ENCODE data around the gene OTOP2. TPM values are rescaled to one million over a fixed set of nuclear protein-coding genes. Genes with fewer than 3 reads are reported as not detected.

Gene OTOP2
- total RNA-seq: not detected in 2 replicates

GRCh38 chr17:74924250-74924948 is at the start of gene OTOP2:
OTOP2 (plus strand) TSS chr17:74924273; CDS start chr17:74924633, 360 bp downstream.

GRCh38 chr17:74892974-74893911 is 30.8 kb upstream of the OTOP2 start, which contains the start of gene FADS6:
FADS6 (minus strand) TSS chr17:74893633; CDS start chr17:74893595, 38 bp downstream.

GRCh38 chr17:74922694-74923537 is 1.2 kb upstream of the OTOP2 start, which contains the start of gene USH1G:
USH1G (minus strand) TSS chr17:74923255; CDS start chr17:74923073, 182 bp downstream.

GRCh38 chr17:74935585-74936469 is 11.8 kb downstream of the OTOP2 start, which contains the start of gene OTOP3:
OTOP3 (plus strand) TSS chr17:74935898; CDS start chr17:74935922, 24 bp downstream.

GRCh38 chr17:74972107-74972972 is 48.3 kb downstream of the OTOP2 start, which contains the start of gene HID1:
HID1 (minus strand) TSS chr17:74972759; CDS start chr17:74972656, 103 bp downstream.

Other genes starting within 250 kb of the OTOP2 start
- not detected in 2 replicates for gene CD300LF, start 211.3 kb upstream of the OTOP2 start, total RNA-seq
- gene RAB37, start 187.0 kb upstream of the OTOP2 start, total RNA-seq: 0.33 and 0.67 TPM in 2 replicates
- 13.7 and 17.0 TPM in 2 replicates for gene NHERF1, start 175.6 kb upstream of the OTOP2 start, total RNA-seq
- 33.3 and 34.8 TPM in 2 replicates for gene NAT9, start 147.9 kb upstream of the OTOP2 start, total RNA-seq
- 0.19 TPM in 1 of 2 replicates, not detected in the other for gene GRIN2C, start 64.4 kb upstream of the OTOP2 start, total RNA-seq
- gene FDXR, start 51.3 kb upstream of the OTOP2 start, total RNA-seq: 40.4 and 43.8 TPM in 2 replicates
- not detected in 2 replicates for gene FADS6, start 30.6 kb upstream of the OTOP2 start, total RNA-seq
- gene USH1G, start 1.0 kb upstream of the OTOP2 start, total RNA-seq: not detected in 2 replicates
- not detected in 2 replicates for gene OTOP3, start 11.6 kb downstream of the OTOP2 start, total RNA-seq
- gene HID1, start 48.5 kb downstream of the OTOP2 start, total RNA-seq: 38.4 and 39.8 TPM in 2 replicates
- 26.1 and 27.1 TPM in 2 replicates for gene CDR2L, start 63.4 kb downstream of the OTOP2 start, total RNA-seq
- 27.8 and 36.3 TPM in 2 replicates for gene MRPL58, start 88.4 kb downstream of the OTOP2 start, total RNA-seq
- 221 and 231 TPM in 2 replicates for gene ATP5PD, start 122.7 kb downstream of the OTOP2 start, total RNA-seq
- gene KCTD2, start 123.0 kb downstream of the OTOP2 start, total RNA-seq: 17.3 and 19.7 TPM in 2 replicates
- 12.0 and 23.8 TPM in 2 replicates for gene SLC16A5, start 163.7 kb downstream of the OTOP2 start, total RNA-seq
- gene ARMC7, start 185.7 kb downstream of the OTOP2 start, total RNA-seq: 4.1 and 4.6 TPM in 2 replicates
- gene NT5C, start 207.5 kb downstream of the OTOP2 start, total RNA-seq: 31.2 and 38.9 TPM in 2 replicates
- gene JPT1, start 230.2 kb downstream of the OTOP2 start, total RNA-seq: 264 and 322 TPM in 2 replicates

Data from vein endothelial cell (primary cell).